Rectal smooth muscle tissue (tissue), 1 donor: ENCODE data around the gene SLC4A2.

Source experiments
- H3K27ac ChIP-seq: one replicate; pipeline ENCODE4 v1.7.0; 2013; ENCODE audit warnings: low read depth, low read length, inconsistent platforms
- H3K27me3 ChIP-seq: one replicate; pipeline ENCODE4 v1.7.0; 2013; ENCODE audit warnings: low read length; ENCODE audit not compliant: control insufficient read depth, insufficient read depth
- H3K36me3 ChIP-seq: one replicate; pipeline ENCODE4 v1.7.0; 2013; ENCODE audit warnings: low read length; ENCODE audit not compliant: control insufficient read depth, insufficient read depth
- H3K4me1 ChIP-seq: one replicate; pipeline ENCODE4 v1.7.0; 2013; ENCODE audit warnings: low read length; ENCODE audit not compliant: control insufficient read depth, insufficient read depth
- H3K4me3 ChIP-seq: one replicate; pipeline ENCODE4 v1.7.0; 2013; ENCODE audit warnings: low read length
- H3K9ac ChIP-seq: one replicate; pipeline ENCODE4 v1.7.0; 2013; ENCODE audit warnings: low read length

The SLC4A2 gene

GRCh38 chr7:151109094-151110048 is 50.0 kb downstream of the SLC4A2 start:
- peaks cover 16% of the 10 kb centered on the region for H3K4me1 ChIP-seq
- peak overlapping the region; percentile 41 for H3K27ac ChIP-seq
- peaks cover 2% of the 10 kb centered on the region for H3K27me3 ChIP-seq
- H3K36me3 ChIP-seq = no peaks in the 10 kb centered on the region
- H3K9ac ChIP-seq = no peak overlapping the region
- no peak overlapping the region for H3K4me3 ChIP-seq

GRCh38 chr7:151110236-151110940 is 51.0 kb downstream of the SLC4A2 start:
- H3K27me3 ChIP-seq = peaks cover 2% of the 10 kb centered on the region
- no peak overlapping the region for H3K9ac ChIP-seq
- H3K4me1 ChIP-seq = peaks cover 16% of the 10 kb centered on the region
- no peak overlapping the region for H3K27ac ChIP-seq
- no peaks in the 10 kb centered on the region for H3K36me3 ChIP-seq
- H3K4me3 ChIP-seq = no peak overlapping the region

GRCh38 chr7:151110941-151111645 is 51.7 kb downstream of the SLC4A2 start:
- H3K36me3 ChIP-seq = no peaks in the 10 kb centered on the region
- H3K9ac ChIP-seq = no peak overlapping the region
- no peak overlapping the region for H3K27ac ChIP-seq
- peaks cover 16% of the 10 kb centered on the region for H3K4me1 ChIP-seq
- no peak overlapping the region for H3K4me3 ChIP-seq
- H3K27me3 ChIP-seq = peaks cover 2% of the 10 kb centered on the region

GRCh38 chr7:151113344-151114150 is 54.2 kb downstream of the SLC4A2 start:
- peaks cover 2% of the 10 kb centered on the region for H3K27me3 ChIP-seq
- no peak overlapping the region for H3K27ac ChIP-seq
- no peak overlapping the region for H3K9ac ChIP-seq
- H3K4me3 ChIP-seq = no peak overlapping the region
- H3K36me3 ChIP-seq = peaks cover under 1% of the 10 kb centered on the region
- H3K4me1 ChIP-seq = peaks cover 16% of the 10 kb centered on the region

DNA sequence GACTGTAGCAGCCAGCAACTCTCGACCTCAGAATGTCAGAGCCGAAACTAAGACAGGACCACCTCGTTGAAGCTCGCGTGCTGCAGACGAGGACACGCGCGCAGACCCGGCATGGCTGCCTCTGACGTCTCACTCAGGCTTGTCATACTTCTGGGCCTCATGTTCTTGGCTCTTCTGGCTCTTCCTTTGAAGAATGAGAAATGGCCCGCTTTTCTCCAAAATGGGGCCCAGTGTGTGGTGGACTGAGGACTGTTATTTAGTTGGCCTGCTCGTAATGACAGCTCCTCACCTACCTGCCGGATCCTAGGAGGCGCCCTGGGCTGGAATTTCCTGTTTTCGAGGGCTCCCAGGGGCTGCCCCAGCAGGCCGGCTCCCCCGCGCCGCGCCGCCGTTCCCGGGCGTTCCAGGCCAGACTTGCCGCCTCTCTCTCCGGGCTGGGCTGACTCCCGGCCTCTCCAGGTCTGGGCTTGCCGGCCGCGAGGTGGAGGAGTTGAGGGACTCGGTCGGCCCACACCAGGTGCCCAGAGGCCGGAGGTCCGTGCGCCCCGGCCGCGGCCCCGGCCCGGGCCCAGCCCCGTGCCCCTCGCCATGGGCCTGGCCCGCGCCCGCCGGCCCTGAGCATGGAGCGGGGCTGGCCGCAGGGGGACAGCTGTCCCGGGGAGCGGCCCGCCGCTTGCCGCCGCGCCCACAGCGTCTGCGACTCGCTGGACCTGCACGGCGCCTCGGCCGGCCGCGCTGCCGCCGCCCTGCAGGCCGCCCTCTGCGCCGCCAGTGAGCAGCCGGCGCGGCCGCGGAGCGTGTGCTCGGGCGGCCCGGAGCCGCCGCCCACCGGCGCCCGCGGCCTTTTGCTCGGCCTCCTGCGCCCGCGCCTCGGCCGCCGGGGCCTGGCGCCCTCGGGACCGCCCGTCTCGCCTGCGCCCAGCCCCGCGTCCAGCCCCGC is 55.0 kb downstream of the SLC4A2 start:
- Histone ChIP-seq H3K4me1 (peaks cover 11% of the 10 kb centered on the region), H3K9ac (no peak overlapping the region), H3K27ac (no peak overlapping the region), H3K4me3 (no peak overlapping the region), H3K27me3 (peaks cover 2% of the 10 kb centered on the region), H3K36me3 (peaks cover 9% of the 10 kb centered on the region)

DNA sequence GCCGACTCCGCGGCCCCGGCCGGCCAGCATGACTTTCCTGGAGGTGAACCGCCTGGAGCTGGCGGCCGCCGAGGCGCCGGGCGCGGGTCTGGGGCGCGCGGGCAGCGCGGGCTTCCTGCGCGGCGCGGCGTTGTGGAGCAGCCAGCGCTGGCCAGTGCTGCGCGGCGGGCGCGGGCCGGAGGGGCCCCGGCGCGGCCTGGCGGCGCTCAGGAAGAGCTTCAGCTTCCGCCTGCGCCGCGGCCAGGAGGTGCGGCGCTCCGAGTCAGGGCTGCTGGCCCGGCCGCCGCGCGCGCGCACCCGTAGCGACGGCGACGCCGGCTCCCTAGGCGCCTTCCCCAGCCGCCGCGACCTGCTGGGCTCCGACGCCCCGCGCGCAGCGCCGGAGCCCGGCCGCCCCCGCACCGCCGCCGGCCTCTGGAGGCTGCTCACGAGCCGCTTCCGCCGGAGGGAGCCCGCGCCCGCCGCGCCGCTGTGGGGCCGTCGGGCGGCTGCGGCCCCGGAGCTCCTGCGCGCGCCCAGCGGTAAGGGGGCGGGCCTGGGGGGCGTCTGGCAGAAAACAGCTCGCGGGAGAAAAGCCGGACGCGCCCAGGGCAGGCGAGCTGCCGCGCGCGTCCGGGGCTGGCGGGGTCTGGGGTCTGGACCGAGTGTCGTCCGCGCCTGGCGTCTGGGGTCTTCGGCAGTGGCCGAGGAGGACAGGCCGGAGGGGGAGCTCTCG is 55.9 kb downstream of the SLC4A2 start:
- H3K27ac ChIP-seq = no peak overlapping the region
- H3K36me3 ChIP-seq = peaks cover 16% of the 10 kb centered on the region

DNA sequence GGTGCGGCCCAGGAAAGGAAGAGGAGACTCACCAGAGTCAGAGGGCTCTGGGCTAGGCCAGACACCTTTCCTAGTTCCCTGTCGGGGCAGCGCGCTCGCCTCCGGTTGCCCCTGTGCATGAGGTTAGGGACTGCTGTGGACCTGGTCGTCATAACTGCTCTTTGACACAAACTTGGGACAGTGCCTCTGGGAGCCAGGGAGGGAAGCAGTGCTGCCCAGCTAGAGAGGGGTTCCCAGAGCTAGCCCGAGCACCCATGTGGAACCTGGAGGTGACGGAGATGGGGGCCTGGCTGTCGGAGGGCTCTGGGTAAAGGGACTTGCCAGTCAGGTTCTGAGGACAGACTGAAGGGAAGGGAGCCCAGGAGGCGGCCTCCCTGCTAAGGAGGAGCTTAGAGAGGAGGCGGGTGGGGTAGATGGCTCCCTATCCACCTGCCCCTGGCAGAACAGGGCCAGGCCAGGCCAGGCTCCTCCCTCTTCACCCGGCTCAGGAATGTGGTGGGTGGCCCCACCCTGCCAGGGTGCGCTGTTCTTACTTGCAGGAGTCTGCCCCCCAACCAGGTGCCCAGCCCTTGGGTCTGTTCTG is 56.5 kb downstream of the SLC4A2 start:
- Histone ChIP-seq H3K27ac (no peak overlapping the region), H3K4me3 (no peak overlapping the region), H3K9ac (no peak overlapping the region), H3K27me3 (peaks cover 2% of the 10 kb centered on the region), H3K36me3 (peaks cover 21% of the 10 kb centered on the region), H3K4me1 (peaks cover 4% of the 10 kb centered on the region)

More for the DNA sequence above, 55.9 kb downstream of the SLC4A2 start:
- H3K4me1 ChIP-seq = peaks cover 7% of the 10 kb centered on the region
- peaks cover 2% of the 10 kb centered on the region for H3K27me3 ChIP-seq
- H3K4me3 ChIP-seq = no peak overlapping the region
- H3K9ac ChIP-seq = no peak overlapping the region

GRCh38 chr7:151116603-151117440 is 57.4 kb downstream of the SLC4A2 start:
- Histone ChIP-seq H3K9ac (no peak overlapping the region), H3K4me3 (no peak overlapping the region), H3K36me3 (peaks cover 27% of the 10 kb centered on the region), H3K27ac (no peak overlapping the region), H3K4me1 (peaks cover 4% of the 10 kb centered on the region), H3K27me3 (peaks cover 2% of the 10 kb centered on the region)

DNA sequence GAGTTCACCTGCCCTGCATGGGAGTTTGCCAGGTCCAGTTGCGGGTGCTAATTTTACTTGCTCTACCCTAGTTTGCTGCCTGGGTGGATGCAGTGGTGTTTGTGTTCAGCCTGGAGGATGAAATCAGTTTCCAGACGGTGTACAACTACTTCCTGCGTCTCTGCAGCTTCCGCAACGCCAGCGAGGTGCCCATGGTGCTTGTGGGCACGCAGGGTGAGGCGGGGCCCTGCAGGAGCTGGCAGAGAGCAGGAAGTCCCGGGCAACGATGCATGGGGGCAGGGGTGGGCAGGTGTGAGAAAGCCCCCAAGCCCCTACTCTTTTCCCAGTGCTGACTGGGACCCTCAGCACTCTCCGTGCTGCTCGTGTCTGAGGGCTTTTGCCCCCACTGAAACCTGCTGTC is 58.2 kb downstream of the SLC4A2 start:
- no peak overlapping the region for H3K27ac ChIP-seq
- H3K9ac ChIP-seq = no peak overlapping the region
- no peak overlapping the region for H3K4me3 ChIP-seq
- peaks cover 4% of the 10 kb centered on the region for H3K4me1 ChIP-seq
- peaks cover 2% of the 10 kb centered on the region for H3K27me3 ChIP-seq
- peaks cover 27% of the 10 kb centered on the region for H3K36me3 ChIP-seq
